DND-41 (cell line): ENCODE data around the gene NR0B1.

Experiments
- ATAC-seq: fragments of 200-7000 bp; cut with Tn5 transposase; 3 replicates; pipeline ENCODE4 v1.9.1; 2021; ENCODE audit warnings: low read depth; ENCODE audit not compliant: insufficient read depth
- DNase-seq: peaks from one replicate; pipeline ENCODE4 v3.0.0-alpha.2; 2020
- H2AFZ ChIP-seq: 2 replicates; pipeline ENCODE4 v1.6.0; 2012; ENCODE audit warnings: low read depth, low read length
- H3K27ac ChIP-seq: 2 replicates; pipeline ENCODE4 v1.5.1; 2012; ENCODE audit warnings: low read length, inconsistent platforms
- H3K27me3 ChIP-seq: fragments of 200-600 bp; sonication (generic); 2 replicates; pipeline ENCODE4 v1.6.0; 2012; ENCODE audit warnings: low read length, mild to moderate bottlenecking, inconsistent platforms; ENCODE audit not compliant: insufficient read depth, poor library complexity
- H3K36me3 ChIP-seq: 2 replicates; pipeline ENCODE4 v1.5.1; 2012; ENCODE audit warnings: low read length, inconsistent platforms; ENCODE audit not compliant: insufficient read depth
- H3K4me1 ChIP-seq: 2 replicates; pipeline ENCODE4 v1.5.1; 2012; ENCODE audit warnings: mild to moderate bottlenecking, low read length; ENCODE audit not compliant: insufficient read depth
- H3K4me2 ChIP-seq: 2 replicates; pipeline ENCODE4 v1.6.0; 2012; ENCODE audit warnings: mild to moderate bottlenecking, moderate library complexity, low read length, inconsistent platforms; ENCODE audit not compliant: insufficient read depth
- H3K4me3 ChIP-seq, 2 experiments: fragments of 200-600 bp in 1 of 2; shearing (Covaris generic) in 1 of 2; 2 replicates each; pipeline ENCODE4 v1.5.1; 2012 to 2016; ENCODE audit warnings: inconsistent platforms in 2 of 2, low read length in 2 of 2, mild to moderate bottlenecking in 2 of 2, low read depth in 1 of 2, moderate library complexity in 1 of 2
- H3K79me2 ChIP-seq: 2 replicates; pipeline ENCODE4 v1.6.0; 2012; ENCODE audit warnings: low read length, inconsistent platforms; ENCODE audit not compliant: insufficient read depth
- H3K9ac ChIP-seq: 2 replicates; pipeline ENCODE4 v1.6.0; 2012; ENCODE audit warnings: low read depth, mild to moderate bottlenecking, inconsistent platforms, low read length, moderate library complexity
- H3K9me3 ChIP-seq: 2 replicates; pipeline ENCODE4 v1.5.1; 2012; ENCODE audit warnings: low read length, moderate library complexity, mild to moderate bottlenecking, inconsistent platforms; ENCODE audit not compliant: insufficient read depth, severe bottlenecking
- H4K20me1 ChIP-seq: 2 replicates; pipeline ENCODE4 v1.6.0; 2012; ENCODE audit warnings: low read length; ENCODE audit not compliant: insufficient read depth
- EZH2 ChIP-seq: IDR thresholded peaks from 3 replicates; pipeline ENCODE4 v1.6.1; 2012; ENCODE audit warnings: borderline replicate concordance, low read depth, mild to moderate bottlenecking, moderate library complexity, low read length, inconsistent platforms; ENCODE audit not compliant: severe bottlenecking
- TF ChIP-seq, protein P1 (sequence below): IDR thresholded peaks from 2 replicates; pipeline ENCODE4 v1.5.1; 2012; ENCODE audit warnings: borderline replicate concordance, low read length, moderate library complexity, mild to moderate bottlenecking; ENCODE audit not compliant: poor library complexity, severe bottlenecking; ENCODE audit errors: extremely low read depth

Gene NR0B1

DNA sequence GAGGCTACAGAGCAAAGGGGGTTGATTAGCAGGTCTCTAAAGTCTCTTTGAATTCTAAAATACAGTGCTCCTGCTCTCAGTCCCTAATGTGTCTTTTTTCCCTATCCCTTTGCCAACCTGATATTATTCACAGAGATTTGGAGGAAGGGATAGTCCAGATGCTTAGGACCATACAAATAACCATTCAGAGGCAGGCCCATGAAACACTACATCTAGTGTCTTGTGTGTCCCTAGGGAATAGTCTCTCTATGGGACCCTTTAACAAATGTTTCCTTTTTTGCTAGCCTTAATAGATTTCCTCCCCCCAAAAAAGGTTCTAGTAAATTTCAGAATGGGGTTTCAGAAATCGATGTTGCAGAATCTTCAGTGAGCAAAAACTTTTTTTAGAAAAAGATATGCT, 1.7 kb downstream of the NR0B1 start:
- DNase-seq (no peak), ATAC-seq (no peak)
- H2AFZ ChIP-seq, result no peak overlapping the region
- TF ChIP-seq, protein P1, sequence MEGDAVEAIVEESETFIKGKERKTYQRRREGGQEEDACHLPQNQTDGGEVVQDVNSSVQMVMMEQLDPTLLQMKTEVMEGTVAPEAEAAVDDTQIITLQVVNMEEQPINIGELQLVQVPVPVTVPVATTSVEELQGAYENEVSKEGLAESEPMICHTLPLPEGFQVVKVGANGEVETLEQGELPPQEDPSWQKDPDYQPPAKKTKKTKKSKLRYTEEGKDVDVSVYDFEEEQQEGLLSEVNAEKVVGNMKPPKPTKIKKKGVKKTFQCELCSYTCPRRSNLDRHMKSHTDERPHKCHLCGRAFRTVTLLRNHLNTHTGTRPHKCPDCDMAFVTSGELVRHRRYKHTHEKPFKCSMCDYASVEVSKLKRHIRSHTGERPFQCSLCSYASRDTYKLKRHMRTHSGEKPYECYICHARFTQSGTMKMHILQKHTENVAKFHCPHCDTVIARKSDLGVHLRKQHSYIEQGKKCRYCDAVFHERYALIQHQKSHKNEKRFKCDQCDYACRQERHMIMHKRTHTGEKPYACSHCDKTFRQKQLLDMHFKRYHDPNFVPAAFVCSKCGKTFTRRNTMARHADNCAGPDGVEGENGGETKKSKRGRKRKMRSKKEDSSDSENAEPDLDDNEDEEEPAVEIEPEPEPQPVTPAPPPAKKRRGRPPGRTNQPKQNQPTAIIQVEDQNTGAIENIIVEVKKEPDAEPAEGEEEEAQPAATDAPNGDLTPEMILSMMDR, result no peak
- TF ChIP-seq EZH2, result no peak
- H4K20me1 ChIP-seq, result no peaks in the 10 kb centered on the region
- no peaks in the 10 kb centered on the region for H3K79me2 ChIP-seq
- no peak overlapping the region for H3K4me3 ChIP-seq
- H3K4me1 ChIP-seq, result no peaks in the 10 kb centered on the region
- H3K9me3 ChIP-seq, result no peaks in the 10 kb centered on the region
- no peaks in the 10 kb centered on the region for H3K36me3 ChIP-seq
- no peak overlapping the region for H3K9ac ChIP-seq
- no peaks in the 10 kb centered on the region for H3K27me3 ChIP-seq
- no peak overlapping the region for H3K4me2 ChIP-seq
- no peak overlapping the region for H3K27ac ChIP-seq

DNA sequence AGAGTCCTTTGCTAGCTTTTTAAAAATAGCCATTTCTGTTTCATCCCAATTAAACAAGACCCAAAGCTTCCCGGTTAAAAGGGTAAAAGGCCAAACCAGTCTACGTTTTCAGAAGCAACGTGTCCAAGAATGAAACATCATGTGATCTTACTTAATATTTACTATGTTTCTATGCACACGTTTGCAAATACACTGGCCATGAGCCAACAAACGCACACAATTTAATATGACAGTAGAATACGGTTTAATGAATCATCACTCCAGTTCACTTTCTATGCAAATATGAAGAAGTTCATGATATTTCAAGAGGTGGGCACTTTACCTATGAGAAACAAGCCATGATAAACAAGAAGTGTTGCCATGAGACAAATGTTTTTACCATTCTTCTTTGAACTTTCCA, 4.3 kb downstream of the NR0B1 start:
- no peak for ATAC-seq
- H3K4me1 ChIP-seq, result no peaks in the 10 kb centered on the region
- H3K9ac ChIP-seq, result no peak overlapping the region

DNA sequence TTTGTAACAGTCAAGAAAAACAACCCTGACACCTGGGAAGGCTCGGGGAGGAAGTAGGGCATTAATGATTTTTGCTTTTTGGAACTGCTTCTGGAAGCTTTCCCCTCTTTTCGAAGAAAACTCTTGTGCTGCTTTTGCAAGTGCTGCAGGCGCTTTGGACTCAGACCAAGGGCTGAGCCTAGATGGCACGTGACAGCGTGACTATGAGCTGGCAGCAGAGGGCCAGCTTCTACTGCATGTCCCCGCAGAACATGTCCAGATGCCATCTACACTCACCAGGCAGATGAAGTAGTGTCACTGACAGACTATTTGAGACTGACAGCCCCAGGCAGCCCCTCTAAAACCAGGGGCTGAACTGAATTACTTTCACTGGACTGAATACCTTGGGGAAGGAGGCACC, 6.2 kb downstream of the NR0B1 start:
- DNase-seq, result no peak
- Histone ChIP-seq H3K27me3 (no peaks in the 10 kb centered on the region), H3K4me2 (no peak overlapping the region), H2AFZ (no peak overlapping the region), H4K20me1 (no peaks in the 10 kb centered on the region), H3K9me3 (no peaks in the 10 kb centered on the region), H3K4me3 (no peak overlapping the region), H3K27ac (no peak overlapping the region), H3K79me2 (no peaks in the 10 kb centered on the region), H3K9ac (no peak overlapping the region), H3K36me3 (no peaks in the 10 kb centered on the region), H3K4me1 (no peaks in the 10 kb centered on the region)
- no peak for ATAC-seq
- TF ChIP-seq, protein P1, result no peak

More for the DNA sequence above, 4.3 kb downstream of the NR0B1 start:
- Histone ChIP-seq H3K4me2 (no peak overlapping the region), H3K27me3 (no peaks in the 10 kb centered on the region), H2AFZ (no peak overlapping the region), H3K79me2 (no peaks in the 10 kb centered on the region), H3K27ac (no peak overlapping the region), H3K4me3 (no peak overlapping the region), H3K9me3 (no peaks in the 10 kb centered on the region), H3K36me3 (no peaks in the 10 kb centered on the region), H4K20me1 (no peaks in the 10 kb centered on the region)
- TF ChIP-seq EZH2, result no peak
- TF ChIP-seq, protein P1, result no peak
- no peak for DNase-seq

DNA sequence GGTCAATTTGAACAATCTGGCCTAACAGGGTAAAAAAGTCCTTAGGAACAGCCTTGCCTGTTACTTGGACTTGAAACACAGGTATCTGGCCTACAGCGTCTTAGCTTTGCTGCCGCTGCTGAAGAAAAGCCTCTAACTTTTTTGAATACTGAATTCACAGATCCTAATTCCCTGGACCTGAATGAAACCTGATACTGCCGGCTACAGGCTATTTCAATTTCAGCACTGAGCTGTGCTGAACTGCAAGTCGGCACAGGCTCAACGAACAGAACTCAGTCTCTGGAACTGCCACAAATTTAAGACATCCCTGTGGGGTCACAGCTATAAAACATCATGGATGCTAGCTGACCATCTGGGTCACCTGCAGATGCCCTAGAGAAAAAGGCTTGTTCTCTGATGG, 7.2 kb downstream of the NR0B1 start:
- H3K27ac ChIP-seq, result no peak overlapping the region
- DNase-seq (no peak), ATAC-seq (no peak)
- H3K9ac ChIP-seq, result no peak overlapping the region
- H3K36me3 ChIP-seq, result no peaks in the 10 kb centered on the region
- no peak for TF ChIP-seq EZH2
- TF ChIP-seq, protein P1, result no peak
- no peaks in the 10 kb centered on the region for H4K20me1 ChIP-seq
- no peak overlapping the region for H2AFZ ChIP-seq
- H3K4me2 ChIP-seq, result no peak overlapping the region
- no peaks in the 10 kb centered on the region for H3K79me2 ChIP-seq
- H3K4me1 ChIP-seq, result no peaks in the 10 kb centered on the region
- no peak overlapping the region for H3K4me3 ChIP-seq
- no peaks in the 10 kb centered on the region for H3K27me3 ChIP-seq
- no peaks in the 10 kb centered on the region for H3K9me3 ChIP-seq
